OCI-LY3 (cell line): Measurements from ENCODE around the gene NEUROD2.
"Not testable (repeated sequence)": the region's sequence is repeated elsewhere in the genome, so short reads cannot be mapped to it uniquely, and the experiment has no call there.

Source experiments
- H2AFZ ChIP-seq: fragments of 200-600, 300-600 bp; shearing (Covaris generic); 2 replicates; pipeline ENCODE4 v1.6.0; 2014; ENCODE audit warnings: antibody characterized with exemption, low read depth, low read length
- H3K27ac ChIP-seq: fragments of 200-600, 300-600 bp; sonication (generic); 2 replicates; pipeline ENCODE4 v1.5.1; 2014; ENCODE audit warnings: mild to moderate bottlenecking, low read length, moderate library complexity, mixed read lengths
- H3K27me3 ChIP-seq: fragments of 200-600, 300-600 bp; sonication (generic); 2 replicates; pipeline ENCODE4 v1.6.1; 2014; ENCODE audit warnings: low read depth, low read length, mixed read lengths
- H3K36me3 ChIP-seq: fragments of 200-600, 300-600 bp; sonication (generic); replicated peaks from 2 replicates; pipeline ENCODE3; 2014; ENCODE audit warnings: low read depth, low read length, mixed read lengths
- H3K4me1 ChIP-seq: fragments of 300-600, 200-600 bp; sonication (generic); 2 replicates; pipeline ENCODE4 v1.6.1; 2014; ENCODE audit warnings: low read length, mixed read lengths
- H3K4me2 ChIP-seq: fragments of 200-600, 300-600 bp; sonication (generic); 2 replicates; pipeline ENCODE4 v1.6.1; 2014; ENCODE audit warnings: low read length, mixed read lengths
- H3K4me3 ChIP-seq: fragments of 300-600, 200-600 bp; sonication (generic); 2 replicates; pipeline ENCODE4 v1.5.1; 2014; ENCODE audit warnings: antibody characterized with exemption, mild to moderate bottlenecking, low read length, moderate library complexity
- H3K79me2 ChIP-seq: fragments of 300-600, 200-600 bp; shearing (Covaris generic); 2 replicates; pipeline ENCODE4 v1.6.1; 2014; ENCODE audit warnings: mild to moderate bottlenecking, low read length, mixed read lengths
- H3K9ac ChIP-seq: fragments of 300-600, 200-600 bp; shearing (Covaris generic); 2 replicates; pipeline ENCODE4 v1.6.0; 2014; ENCODE audit warnings: mild to moderate bottlenecking, low read length, moderate library complexity
- H3K9me3 ChIP-seq: fragments of 200-600, 300-600 bp; shearing (Covaris generic); 2 replicates; pipeline ENCODE4 v1.6.1; 2014; ENCODE audit warnings: low read length, mixed read lengths; ENCODE audit not compliant: insufficient read depth
- H4K20me1 ChIP-seq: fragments of 200-600, 300-600 bp; sonication (generic); 2 replicates; pipeline ENCODE4 v1.6.1; 2016; ENCODE audit warnings: low read length, mixed read lengths; ENCODE audit not compliant: insufficient read depth
- EZH2phosphoT487 ChIP-seq: fragments of 200-600 bp; shearing (Covaris generic); IDR thresholded peaks from 2 replicates; pipeline ENCODE4 v1.6.1; 2018; ENCODE audit warnings: antibody characterized with exemption, mixed run types, low read depth
- TF ChIP-seq, protein P1 (sequence below): fragments of 200-600, 300-600 bp; sonication (generic); IDR thresholded peaks from 2 replicates; pipeline ENCODE4 v1.5.1; 2014; ENCODE audit warnings: antibody characterized with exemption, low read length, low read depth

NEUROD2 gene

DNA sequence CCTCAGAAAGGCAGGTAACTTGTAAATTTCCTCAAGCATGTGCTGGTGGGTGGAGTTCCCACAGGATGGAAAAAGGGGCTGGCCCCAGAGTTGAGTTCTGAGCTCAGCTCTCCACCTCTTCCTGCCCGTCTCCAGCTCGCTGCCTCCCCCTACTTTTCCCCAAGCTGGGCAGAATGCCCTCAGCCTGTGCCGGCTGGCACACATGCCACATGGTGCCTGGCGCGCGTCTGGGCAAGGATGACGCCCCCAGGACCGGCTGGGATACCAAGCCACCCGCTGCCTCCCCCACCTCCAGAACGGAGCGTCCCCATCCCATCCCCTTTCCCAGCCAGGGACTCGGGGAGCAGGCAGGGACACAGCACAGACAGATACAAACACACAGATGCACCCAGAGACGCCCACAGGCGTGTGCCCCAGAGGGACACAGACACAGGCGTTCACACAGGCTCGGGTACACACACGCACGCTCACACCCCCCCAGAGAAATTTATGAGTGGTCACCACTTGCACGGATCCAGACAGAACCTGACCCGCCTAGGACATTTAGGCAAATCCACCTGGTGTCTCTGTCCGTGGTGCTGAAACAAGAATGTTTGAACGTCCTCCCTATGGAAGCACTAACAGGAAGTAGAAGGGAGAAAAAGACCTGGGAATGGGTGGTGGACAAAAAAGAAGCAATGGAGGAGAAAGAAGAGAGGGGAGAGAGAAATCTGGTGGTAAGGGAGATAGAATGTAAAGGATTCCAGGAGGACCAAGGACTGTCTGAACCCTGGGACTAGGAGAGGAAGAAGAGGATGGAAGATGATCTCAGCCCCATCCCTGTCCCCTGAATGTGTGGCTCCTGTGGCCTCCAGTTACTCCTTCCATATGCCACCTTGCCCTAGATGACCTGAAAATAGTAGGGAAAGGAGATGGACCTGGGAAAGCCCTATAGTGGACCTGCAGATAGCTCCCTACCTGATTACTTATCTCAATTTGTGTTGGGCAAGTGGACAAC lies 15.5 kb downstream of the NEUROD2 start:
- no peaks in the 10 kb centered on the region for H3K4me1 ChIP-seq
- H3K4me3 ChIP-seq: no peak overlapping the region
- H2AFZ ChIP-seq: no peak overlapping the region
- H3K79me2 ChIP-seq: no peaks in the 10 kb centered on the region
- no peaks in the 10 kb centered on the region for H3K36me3 ChIP-seq
- H3K9ac ChIP-seq: no peak overlapping the region
- no peaks in the 10 kb centered on the region for H3K9me3 ChIP-seq
- H3K27me3 ChIP-seq: peaks cover 4% of the 10 kb centered on the region; the same call in 1 of the 2 replicates
- peaks cover 15% of the 10 kb centered on the region for H4K20me1 ChIP-seq
- no peak overlapping the region for H3K4me2 ChIP-seq
- no peak overlapping the region for H3K27ac ChIP-seq
- no peak for TF ChIP-seq EZH2phosphoT487
- TF ChIP-seq, protein P1, sequence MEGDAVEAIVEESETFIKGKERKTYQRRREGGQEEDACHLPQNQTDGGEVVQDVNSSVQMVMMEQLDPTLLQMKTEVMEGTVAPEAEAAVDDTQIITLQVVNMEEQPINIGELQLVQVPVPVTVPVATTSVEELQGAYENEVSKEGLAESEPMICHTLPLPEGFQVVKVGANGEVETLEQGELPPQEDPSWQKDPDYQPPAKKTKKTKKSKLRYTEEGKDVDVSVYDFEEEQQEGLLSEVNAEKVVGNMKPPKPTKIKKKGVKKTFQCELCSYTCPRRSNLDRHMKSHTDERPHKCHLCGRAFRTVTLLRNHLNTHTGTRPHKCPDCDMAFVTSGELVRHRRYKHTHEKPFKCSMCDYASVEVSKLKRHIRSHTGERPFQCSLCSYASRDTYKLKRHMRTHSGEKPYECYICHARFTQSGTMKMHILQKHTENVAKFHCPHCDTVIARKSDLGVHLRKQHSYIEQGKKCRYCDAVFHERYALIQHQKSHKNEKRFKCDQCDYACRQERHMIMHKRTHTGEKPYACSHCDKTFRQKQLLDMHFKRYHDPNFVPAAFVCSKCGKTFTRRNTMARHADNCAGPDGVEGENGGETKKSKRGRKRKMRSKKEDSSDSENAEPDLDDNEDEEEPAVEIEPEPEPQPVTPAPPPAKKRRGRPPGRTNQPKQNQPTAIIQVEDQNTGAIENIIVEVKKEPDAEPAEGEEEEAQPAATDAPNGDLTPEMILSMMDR: no peak

DNA sequence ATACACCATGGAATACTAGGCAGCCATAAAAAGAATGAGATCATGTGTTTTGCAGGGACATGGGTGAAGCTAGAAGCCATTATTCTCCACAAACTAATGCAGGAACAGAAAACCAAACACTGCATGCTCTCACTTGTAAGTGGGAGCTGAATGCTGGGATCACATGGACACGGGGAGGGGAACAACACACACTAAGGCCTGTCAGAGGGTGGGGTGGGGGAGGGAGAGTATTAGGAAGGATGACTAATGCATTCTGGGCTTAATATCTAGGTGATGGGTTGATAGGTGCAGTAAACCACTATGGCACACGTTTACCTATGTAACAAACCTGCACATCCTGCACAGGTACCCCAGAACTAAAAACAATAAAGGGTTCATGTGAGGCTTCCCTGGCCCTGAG lies 17.5 kb downstream of the NEUROD2 start:
- H3K27me3 ChIP-seq, H3K4me2 ChIP-seq, H3K36me3 ChIP-seq, H3K79me2 ChIP-seq, H2AFZ ChIP-seq, H3K4me1 ChIP-seq, H3K27ac ChIP-seq, H3K9ac ChIP-seq, H3K9me3 ChIP-seq, H3K4me3 ChIP-seq: not testable (repeated sequence)
- H4K20me1 ChIP-seq: peaks cover 15% of the 10 kb centered on the region

GRCh38 chr17:39582658-39583057 lies 25.1 kb downstream of the NEUROD2 start:
- no peak overlapping the region for H2AFZ ChIP-seq
- no peaks in the 10 kb centered on the region for H3K79me2 ChIP-seq
- no peak overlapping the region for H3K9ac ChIP-seq
- H3K4me1 ChIP-seq: no peaks in the 10 kb centered on the region
- no peak overlapping the region for H3K27ac ChIP-seq
- no peaks in the 10 kb centered on the region for H3K36me3 ChIP-seq
- H3K4me3 ChIP-seq: no peak overlapping the region
- TF ChIP-seq, protein P1: no peak
- TF ChIP-seq EZH2phosphoT487: no peak
- H3K27me3 ChIP-seq: no peaks in the 10 kb centered on the region
- H4K20me1 ChIP-seq: no peaks in the 10 kb centered on the region
- H3K9me3 ChIP-seq: no peaks in the 10 kb centered on the region
- no peak overlapping the region for H3K4me2 ChIP-seq

GRCh38 chr17:39581759-39582085 lies 26.0 kb downstream of the NEUROD2 start:
- H3K27ac ChIP-seq: no peak overlapping the region
- TF ChIP-seq, protein P1: no peak
- TF ChIP-seq EZH2phosphoT487: no peak

More at GRCh38 chr17:39581759-39582085, 26.0 kb downstream of the NEUROD2 start:
- Histone ChIP-seq H3K9ac (no peak overlapping the region), H3K9me3 (no peaks in the 10 kb centered on the region), H3K4me1 (no peaks in the 10 kb centered on the region), H3K4me2 (no peak overlapping the region), H3K4me3 (no peak overlapping the region), H3K27me3 (no peaks in the 10 kb centered on the region), H3K79me2 (no peaks in the 10 kb centered on the region), H2AFZ (no peak overlapping the region), H3K36me3 (no peaks in the 10 kb centered on the region), H4K20me1 (no peaks in the 10 kb centered on the region)
